GM12801 (cell line): ENCODE results near the gene FGD5.

Experiments
- TF ChIP-seq, protein P1 (sequence below): IDR thresholded peaks from one replicate; pipeline ENCODE4 v1.5.1; 2011; ENCODE audit warnings: control low read depth; ENCODE audit not compliant: insufficient read length; ENCODE audit errors: extremely low read depth

Gene FGD5

GRCh38 chr3:14877469-14877868 lies 58.7 kb downstream of the FGD5 start:
- TF ChIP-seq, protein P1, sequence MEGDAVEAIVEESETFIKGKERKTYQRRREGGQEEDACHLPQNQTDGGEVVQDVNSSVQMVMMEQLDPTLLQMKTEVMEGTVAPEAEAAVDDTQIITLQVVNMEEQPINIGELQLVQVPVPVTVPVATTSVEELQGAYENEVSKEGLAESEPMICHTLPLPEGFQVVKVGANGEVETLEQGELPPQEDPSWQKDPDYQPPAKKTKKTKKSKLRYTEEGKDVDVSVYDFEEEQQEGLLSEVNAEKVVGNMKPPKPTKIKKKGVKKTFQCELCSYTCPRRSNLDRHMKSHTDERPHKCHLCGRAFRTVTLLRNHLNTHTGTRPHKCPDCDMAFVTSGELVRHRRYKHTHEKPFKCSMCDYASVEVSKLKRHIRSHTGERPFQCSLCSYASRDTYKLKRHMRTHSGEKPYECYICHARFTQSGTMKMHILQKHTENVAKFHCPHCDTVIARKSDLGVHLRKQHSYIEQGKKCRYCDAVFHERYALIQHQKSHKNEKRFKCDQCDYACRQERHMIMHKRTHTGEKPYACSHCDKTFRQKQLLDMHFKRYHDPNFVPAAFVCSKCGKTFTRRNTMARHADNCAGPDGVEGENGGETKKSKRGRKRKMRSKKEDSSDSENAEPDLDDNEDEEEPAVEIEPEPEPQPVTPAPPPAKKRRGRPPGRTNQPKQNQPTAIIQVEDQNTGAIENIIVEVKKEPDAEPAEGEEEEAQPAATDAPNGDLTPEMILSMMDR: no peak

DNA sequence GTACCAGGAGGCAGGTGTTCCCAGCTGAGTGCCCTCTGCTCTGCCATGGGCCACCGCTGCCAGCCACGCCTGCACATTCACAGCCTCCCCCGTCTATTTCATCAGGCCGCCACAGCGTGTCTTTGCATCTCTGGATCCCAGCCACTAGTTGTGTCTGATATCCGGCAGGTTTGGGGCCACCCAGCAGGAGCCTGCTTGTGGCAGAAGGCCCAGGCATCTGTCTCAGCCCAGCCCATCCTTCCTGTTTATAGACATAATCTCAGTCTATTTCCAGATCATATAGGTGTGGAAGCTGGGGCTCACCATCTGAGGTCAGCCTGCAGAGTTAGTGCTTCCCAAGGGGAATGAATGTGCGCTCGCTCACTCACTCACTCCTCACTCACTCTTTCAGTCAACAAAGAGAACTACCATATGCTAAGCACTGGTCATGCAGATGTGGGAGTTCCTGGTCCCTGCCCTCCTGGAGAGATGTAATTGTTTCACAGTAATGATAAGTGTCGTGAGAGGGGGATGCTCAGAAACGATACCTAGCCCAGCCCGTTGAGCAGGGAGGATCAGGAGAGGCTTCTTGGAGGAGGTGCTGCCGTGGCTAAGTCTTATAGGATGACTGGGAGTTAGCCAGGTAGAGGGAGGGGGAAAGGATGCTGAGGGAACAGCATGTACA lies 60.6 kb downstream of the FGD5 start:
- TF ChIP-seq, protein P1: no peak

GRCh38 chr3:14880447-14881106 lies 61.8 kb downstream of the FGD5 start:
- TF ChIP-seq, protein P1: no peak

GRCh38 chr3:14883226-14883625 lies 64.5 kb downstream of the FGD5 start:
- TF ChIP-seq, protein P1: no peak

DNA sequence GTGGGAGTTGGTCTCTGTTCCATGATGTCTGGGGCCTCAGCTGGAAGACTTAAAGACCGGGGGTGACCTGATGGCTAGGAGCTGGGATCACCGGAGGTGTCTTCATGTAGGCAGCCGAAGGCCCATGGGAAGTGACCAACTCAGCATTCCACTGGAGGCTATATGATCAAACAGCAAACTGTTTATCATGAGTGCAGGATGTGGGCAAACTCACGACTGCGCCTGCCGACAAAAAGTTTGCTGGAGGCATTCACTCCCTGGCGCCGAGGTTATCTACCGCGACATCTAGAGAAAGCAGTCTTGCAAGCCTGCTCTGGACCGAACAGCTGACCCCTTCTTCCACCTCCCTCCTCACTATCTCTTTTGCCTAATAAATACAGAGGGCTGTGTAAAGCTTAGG lies 65.9 kb downstream of the FGD5 start:
- TF ChIP-seq, protein P1: no peak

DNA sequence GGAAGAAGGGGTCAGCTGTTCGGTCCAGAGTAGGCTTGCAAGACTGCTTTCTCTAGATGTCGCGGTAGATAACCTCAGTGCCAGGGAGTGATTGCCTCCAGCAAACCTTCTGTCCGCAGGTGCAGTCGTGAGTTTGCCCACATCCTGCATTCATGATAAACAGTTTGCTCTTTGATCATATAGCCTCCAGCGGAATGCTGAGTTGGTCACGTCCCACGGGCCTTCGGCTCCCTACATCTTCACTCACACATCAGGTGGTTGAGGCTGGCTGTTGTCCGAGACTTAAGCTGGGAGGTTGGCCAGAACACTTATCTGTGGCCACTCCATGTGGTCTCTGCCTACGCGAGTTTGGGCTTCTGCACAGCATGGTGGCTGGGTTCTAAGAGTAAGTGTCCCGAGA lies 66.5 kb downstream of the FGD5 start:
- TF ChIP-seq, protein P1: no peak

- TF ChIP-seq, protein P1: no peak
These were observed 67.3 kb downstream of the FGD5 start for GRCh38 chr3:14886101-14886500.
